Skin epidermis (tissue), 12 donors: ENCODE data around the gene PPP2R1B.

Source experiments
- H3K27ac ChIP-seq, 21 experiments: fragments of 200-600 bp; sonication (generic) in 11 of 21; one replicate each; pipeline ENCODE4 v1.5.0; 2020; ENCODE audit warnings: mild to moderate bottlenecking in 3 of 21, inconsistent platforms in 2 of 21, moderate library complexity in 2 of 21
- H3K4me3 ChIP-seq, 7 experiments: fragments of 200-600 bp; sonication (generic) in 2 of 7; one replicate each; pipeline ENCODE4 v1.5.0; 2020; ENCODE audit warnings: inconsistent platforms in 2 of 7, mild to moderate bottlenecking in 2 of 7, moderate library complexity in 1 of 7

PPP2R1B gene

DNA sequence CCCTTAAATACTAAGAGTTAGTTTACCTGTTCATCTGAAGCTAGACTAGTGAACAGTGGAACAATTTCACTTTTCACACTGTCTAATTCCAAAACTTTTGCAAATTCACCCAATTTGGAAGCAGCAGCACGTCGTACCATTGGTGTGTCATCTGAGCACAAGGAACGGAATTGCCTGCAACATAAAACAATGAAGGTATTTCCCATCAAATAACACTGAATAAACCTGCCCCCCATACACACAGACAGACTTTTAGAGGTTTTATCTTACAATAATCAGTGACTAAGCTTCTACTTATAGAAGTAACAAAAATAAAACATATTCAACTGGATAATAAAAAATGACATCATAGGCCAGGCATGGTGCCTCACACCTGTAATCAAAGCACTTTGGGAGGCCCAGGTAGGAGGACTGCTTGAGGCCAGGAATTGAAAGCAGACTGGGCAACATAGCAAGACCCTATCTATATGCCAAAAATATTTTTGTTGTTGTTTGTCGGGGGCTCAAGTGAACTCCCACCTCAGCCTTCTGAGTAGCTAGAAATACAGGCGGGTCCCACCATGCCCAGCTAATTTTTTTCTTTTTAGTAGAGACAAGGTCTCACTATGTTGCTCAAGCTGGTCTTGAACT lies 6.3 kb downstream of the PPP2R1B start:
- Histone ChIP-seq H3K4me3 (no peak overlapping the region), H3K27ac (peak overlapping the region in 1 of 21 experiments; percentile 33)

- Histone ChIP-seq H3K27ac (peak overlapping the region in 2 of 21 experiments; percentile 26 to 45), H3K4me3 (no peak overlapping the region)
Measured at GRCh38 chr11:111759376-111759775, 6.8 kb downstream of the PPP2R1B start.

DNA sequence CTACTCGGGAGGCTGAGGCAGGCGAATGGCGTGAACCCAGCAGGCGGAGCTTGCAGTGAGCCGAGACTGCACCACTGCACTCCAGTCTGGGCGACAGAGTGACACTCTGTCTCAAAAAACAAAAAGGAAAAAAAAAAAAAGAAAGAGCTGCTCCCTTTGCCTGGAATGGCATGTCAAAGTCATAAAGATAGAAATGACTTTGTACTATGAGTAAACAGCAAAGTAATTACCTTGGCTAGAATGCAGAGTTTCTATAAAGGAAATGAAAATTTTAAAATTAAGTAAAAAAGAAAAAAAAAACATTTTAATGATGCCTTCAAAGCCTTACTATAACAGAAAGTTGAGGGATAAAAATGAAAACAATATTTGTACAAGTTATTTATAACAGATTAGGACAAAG lies 10.1 kb downstream of the PPP2R1B start:
- H3K27ac ChIP-seq = no peak overlapping the region
- no peak overlapping the region for H3K4me3 ChIP-seq

DNA sequence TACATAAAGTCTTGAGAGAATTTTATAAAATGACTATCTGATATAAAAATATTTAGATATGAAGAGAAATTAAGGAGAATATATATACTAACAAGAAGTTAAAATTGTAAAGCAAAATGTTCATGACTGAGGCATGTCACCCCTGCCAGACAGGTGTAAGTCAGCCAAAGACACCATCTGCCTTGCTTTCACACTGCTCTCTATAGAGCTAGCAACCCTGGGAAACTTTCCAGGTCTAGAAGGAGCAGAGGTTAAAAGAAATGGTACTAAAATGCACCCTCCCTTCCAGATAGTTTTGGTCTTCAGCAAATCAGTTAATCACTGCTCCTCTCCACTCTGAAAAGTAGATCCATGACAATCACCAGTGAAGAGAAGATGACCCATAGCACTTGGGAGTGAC lies 16.5 kb downstream of the PPP2R1B start:
- Histone ChIP-seq H3K27ac (no peak overlapping the region), H3K4me3 (no peak overlapping the region)

DNA sequence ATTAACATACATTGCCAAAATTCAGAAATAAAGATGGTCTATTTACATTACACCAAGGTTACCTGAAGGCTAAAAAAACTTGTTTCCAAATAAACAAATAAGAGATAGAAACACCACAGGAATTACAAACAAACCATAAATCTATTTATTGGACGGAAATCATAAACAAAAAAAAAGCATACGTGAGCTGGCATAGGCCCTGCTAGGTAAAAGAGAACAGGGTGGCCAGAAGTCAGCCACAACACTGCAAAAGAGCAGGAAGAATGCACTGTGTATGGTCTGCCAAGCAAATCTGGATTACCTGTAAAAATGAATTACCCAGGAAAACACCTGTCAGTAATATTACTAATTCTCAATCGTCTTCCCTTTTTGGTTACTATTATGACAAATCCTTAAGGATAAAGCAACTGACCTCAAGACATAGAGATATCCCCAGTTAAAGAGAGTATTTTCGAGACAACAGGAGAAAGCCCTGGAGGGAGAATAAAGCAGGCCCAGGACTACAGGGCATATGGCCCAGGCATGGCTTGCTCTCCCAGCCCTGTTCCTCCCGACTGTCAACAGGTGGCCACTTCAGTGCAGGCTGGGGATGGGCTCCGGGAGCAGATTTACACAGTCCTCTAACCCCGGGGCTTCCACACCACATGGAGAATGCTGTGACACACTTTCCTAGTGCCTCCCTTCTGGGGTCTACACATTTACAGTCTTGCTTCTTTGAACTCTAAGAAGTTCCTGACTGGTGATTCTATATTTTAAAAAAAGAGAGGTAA lies 18.0 kb downstream of the PPP2R1B start:
- Histone ChIP-seq H3K4me3 (no peak overlapping the region), H3K27ac (peak overlapping the region in 2 of 21 experiments; percentile 3 to 49)

GRCh38 chr11:111745719-111746504 lies 20.3 kb downstream of the PPP2R1B start:
- no peak overlapping the region for H3K4me3 ChIP-seq
- peak overlapping the region in 6 of 21 experiments; percentile 8 to 28 (median 20) for H3K27ac ChIP-seq

DNA sequence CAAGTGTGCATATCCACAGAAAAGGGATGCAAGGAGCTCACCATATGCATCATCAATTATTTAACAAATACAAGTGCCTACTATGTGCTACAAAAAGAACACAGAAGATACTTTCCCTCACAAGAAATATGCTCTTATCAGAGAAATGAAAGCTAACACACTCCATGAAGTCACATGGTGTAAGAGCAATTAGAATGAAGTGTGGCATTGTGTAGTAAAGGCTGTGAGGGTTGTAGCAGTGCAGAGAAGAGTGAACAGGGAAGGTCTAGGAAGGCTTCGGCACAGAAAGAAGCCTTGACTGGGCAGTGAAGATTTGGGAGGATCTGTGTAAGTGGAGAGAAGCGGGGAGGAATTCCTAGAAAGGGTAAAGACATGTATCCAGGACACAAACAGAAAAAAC lies 22.5 kb downstream of the PPP2R1B start:
- H3K27ac ChIP-seq = no peak overlapping the region

DNA sequence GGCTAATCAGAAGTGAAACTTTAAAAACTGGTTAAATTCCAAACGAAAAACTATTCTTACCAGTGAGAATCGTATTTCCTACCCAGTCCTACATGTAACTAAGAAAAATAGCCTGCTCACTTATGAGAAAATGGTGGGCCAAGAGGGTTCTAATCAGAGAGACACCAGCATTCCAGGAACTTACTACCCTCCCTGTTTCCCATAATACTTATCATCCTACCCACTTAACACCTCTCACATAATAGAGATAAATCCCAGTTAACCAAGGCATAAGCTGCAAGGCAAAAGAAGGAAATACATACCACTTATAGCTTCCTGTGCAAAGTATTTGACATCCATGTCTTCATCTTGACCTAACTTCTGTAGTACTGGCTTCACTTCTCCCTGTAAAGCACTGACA lies 24.4 kb downstream of the PPP2R1B start:
- Histone ChIP-seq H3K4me3 (no peak overlapping the region), H3K27ac (peak overlapping the region in 1 of 21 experiments; percentile 25)

More for the DNA sequence above, 22.5 kb downstream of the PPP2R1B start:
- no peak overlapping the region for H3K4me3 ChIP-seq

- Histone ChIP-seq H3K27ac (peak overlapping the region in 9 of 21 experiments; percentile 2 to 99 (median 93)), H3K4me3 (no peak overlapping the region)
Measured at GRCh38 chr11:111739299-111739698, 26.9 kb downstream of the PPP2R1B start.

DNA sequence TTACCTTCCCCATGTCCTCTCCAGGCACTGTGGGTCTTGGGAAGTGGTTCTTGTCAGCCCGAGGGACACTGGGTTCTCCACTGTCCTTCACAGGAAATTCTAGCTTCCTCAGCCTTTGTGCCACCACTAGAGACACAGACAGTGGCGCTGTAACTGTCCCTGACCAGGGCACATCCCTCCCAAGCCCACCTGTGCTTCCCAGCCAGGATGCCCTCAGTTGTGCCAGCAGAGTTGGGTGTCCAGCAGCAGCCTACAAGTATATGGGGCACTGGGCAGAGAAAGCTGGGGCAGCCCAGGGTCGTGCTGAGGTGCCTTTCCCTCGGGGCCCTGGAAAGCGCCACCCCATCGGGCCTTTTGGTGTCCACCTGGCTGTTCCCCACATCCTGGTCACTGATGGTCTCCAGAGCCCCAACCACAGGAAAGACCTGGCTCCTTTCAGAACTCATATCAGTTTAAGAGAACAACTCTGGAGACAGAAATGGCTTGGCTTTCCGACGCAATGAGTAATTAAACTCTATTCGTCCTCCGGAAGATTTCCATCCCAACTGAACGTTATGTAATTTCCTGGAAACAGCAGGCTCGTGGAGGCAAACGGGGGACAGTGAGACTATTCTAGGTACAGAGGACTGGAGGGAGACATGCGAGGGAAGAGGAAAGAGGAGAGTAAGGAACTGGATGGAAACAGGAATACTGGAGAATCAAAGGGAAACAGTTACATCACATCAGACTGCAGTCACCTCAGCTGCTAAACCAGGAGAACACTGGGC lies 28.6 kb downstream of the PPP2R1B start:
- peak overlapping the region in 19 of 21 experiments; percentile 21 to 99 (median 93) for H3K27ac ChIP-seq
- no peak overlapping the region for H3K4me3 ChIP-seq

DNA sequence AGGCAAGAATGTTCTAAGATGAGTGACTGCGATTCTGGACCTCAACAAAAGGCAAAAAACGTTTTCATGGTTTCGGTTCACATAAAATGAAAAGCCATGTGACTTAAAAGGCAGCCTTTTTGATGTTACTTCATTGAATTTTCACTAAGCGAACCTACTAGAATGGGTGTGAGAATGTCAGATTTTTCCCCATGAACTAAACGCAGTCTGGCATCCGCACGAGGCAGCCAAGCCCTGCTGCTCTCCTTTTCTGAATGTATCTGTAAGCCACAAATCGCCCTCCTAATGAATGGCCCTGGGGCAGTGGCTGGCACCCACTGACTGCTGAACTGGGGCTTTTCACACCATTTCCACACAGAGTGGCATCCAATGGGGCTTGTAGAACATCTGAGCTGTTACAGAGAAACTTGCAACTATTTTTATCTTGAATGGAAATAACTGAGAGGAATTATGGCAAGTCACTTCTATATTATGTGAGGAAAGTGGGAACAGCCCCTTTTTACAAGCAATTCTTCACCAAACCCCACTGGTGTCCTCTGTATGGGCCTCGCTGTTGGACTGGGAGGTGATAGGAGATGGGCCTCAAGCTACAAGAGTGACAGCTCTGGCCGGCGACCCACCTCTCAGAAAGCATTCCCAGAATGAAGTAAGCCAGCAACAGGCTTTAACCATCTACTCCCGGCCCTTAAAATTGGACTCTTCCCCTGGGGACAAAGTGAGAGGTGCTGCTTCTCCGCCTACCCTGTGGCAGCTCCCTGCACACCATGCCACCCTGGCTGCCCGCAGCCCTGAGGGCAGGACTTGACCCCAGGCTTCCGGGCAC lies 29.4 kb downstream of the PPP2R1B start:
- peak overlapping the region; percentile 53 to 99 (median 93) for H3K27ac ChIP-seq
- no peak overlapping the region for H3K4me3 ChIP-seq

DNA sequence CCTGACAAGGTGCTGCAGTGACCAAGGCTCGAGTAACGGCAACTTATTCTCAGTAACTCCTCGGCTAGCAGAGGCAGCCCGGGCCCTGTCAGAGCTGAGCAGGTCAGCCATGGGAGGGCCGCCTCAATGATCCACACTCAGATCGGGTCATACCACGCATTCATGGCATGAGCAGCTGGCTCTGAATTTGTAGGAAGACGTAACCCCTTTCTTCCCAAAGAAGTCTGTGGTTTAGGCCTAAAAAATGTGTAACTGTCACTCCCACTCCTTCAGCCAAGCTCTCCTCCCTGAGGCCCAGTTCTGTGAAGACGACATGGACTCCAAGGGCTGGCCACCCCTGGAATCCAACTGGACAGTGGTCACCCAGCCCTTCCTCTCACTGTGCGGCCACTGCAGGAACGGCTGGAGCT lies 30.0 kb downstream of the PPP2R1B start:
- peak overlapping the region; percentile 35 to 99 (median 93) for H3K27ac ChIP-seq
- H3K4me3 ChIP-seq = no peak overlapping the region

GRCh38 chr11:111735262-111736116 lies 30.7 kb downstream of the PPP2R1B start:
- Histone ChIP-seq H3K4me3 (peak overlapping the region; percentile 1 to 36 (median 28)), H3K27ac (peak overlapping the region; percentile 35 to 99 (median 93))

DNA sequence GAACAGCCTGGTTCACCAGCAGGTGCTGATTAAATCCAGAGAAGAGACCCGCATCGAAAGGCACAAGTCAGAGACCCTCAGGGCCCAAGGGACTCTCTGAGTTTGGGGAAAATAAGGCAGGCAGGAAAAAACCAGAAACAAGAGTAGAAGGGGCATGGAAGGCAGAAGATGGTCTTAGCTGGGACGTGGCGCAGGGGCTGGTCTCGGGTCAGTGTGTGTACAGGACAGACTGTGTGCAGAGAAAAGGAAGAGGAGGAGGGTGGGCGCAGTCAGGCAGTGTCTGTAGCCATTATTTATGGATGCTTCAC lies 31.3 kb downstream of the PPP2R1B start:
- Histone ChIP-seq H3K4me3 (peak overlapping the region in 1 of 7 experiments; percentile 36), H3K27ac (peak overlapping the region in 20 of 21 experiments; percentile 67 to 99 (median 94))

- Histone ChIP-seq H3K4me3 (no peak overlapping the region), H3K27ac (peak overlapping the region; percentile 39 to 99 (median 93))
Measured at GRCh38 chr11:111734101-111734953, 31.9 kb downstream of the PPP2R1B start.

GRCh38 chr11:111733611-111734088 lies 32.5 kb downstream of the PPP2R1B start:
- Histone ChIP-seq H3K27ac (peak overlapping the region; percentile 39 to 99 (median 93)), H3K4me3 (no peak overlapping the region)

GRCh38 chr11:111733016-111733415 lies 33.2 kb downstream of the PPP2R1B start:
- H3K27ac ChIP-seq = peak overlapping the region in 20 of 21 experiments; percentile 66 to 99 (median 94)
- no peak overlapping the region for H3K4me3 ChIP-seq
